Right lung (tissue), 10 donors: ENCODE measurements around the gene FADS1. TPM values are rescaled to one million over a fixed set of nuclear protein-coding genes. Genes with fewer than 3 reads are reported as not detected.

ENCODE experiments used
- DNase-seq, 2 donors: peaks; one replicate each; pipeline ENCODE4 v3.0.0-alpha.2; 2013
- long read RNA-seq, 8 donors: transcript quantifications; one replicate each; lab custom pipeline, GENCODE V29; 2026
- polyA plus RNA-seq, 5 donors: library from polyadenylated mRNA; unstranded; fragments of 120-200 nt; gene quantifications; one replicate each; pipeline versions ENCODE4 v1.2.1 to v1.2.3, GENCODE V29; 2013; ENCODE audit warnings: inconsistent platforms in 1 of 5, low replicate concordance in 1 of 5; ENCODE audit not compliant: insufficient read length in 5 of 5, insufficient read depth in 1 of 5

The FADS1 gene
- 10 to 100 TPM; 23.0 to 36.2 (median 29.4) TPM for polyA plus RNA-seq
- long read RNA-seq, donor 1, full-length matches to known transcripts = 9 of 27 reads
- long read RNA-seq, donor 1, partial matches to known transcripts = 8 of 27 reads
- long read RNA-seq, donor 1, other reads (novel, unspliced or antisense) = 10 of 27 reads
- long read RNA-seq, donor 2, full-length matches to known transcripts = 7 of 7 reads
- long read RNA-seq, donor 2, partial matches to known transcripts = 0 of 7 reads
- long read RNA-seq, donor 2, other reads (novel, unspliced or antisense) = 0 of 7 reads
- long read RNA-seq, donor 3, full-length matches to known transcripts = 5 of 99 reads
- long read RNA-seq, donor 3, partial matches to known transcripts = 94 of 99 reads
- long read RNA-seq, donor 3, other reads (novel, unspliced or antisense) = 0 of 99 reads
- long read RNA-seq, donor 4, full-length matches to known transcripts = 2 of 7 reads
- long read RNA-seq, donor 4, partial matches to known transcripts = 5 of 7 reads
- long read RNA-seq, donor 4, other reads (novel, unspliced or antisense) = 0 of 7 reads
- long read RNA-seq, donor 5, full-length matches to known transcripts = 8 of 45 reads
- long read RNA-seq, donor 5, partial matches to known transcripts = 37 of 45 reads
- long read RNA-seq, donor 5, other reads (novel, unspliced or antisense) = 0 of 45 reads
- long read RNA-seq, donor 6, full-length matches to known transcripts = 11 of 27 reads
- long read RNA-seq, donor 6, partial matches to known transcripts = 16 of 27 reads
- long read RNA-seq, donor 6, other reads (novel, unspliced or antisense) = 0 of 27 reads
- long read RNA-seq, donor 7, full-length matches to known transcripts = 18 of 270 reads
- long read RNA-seq, donor 7, partial matches to known transcripts = 252 of 270 reads
- long read RNA-seq, donor 7, other reads (novel, unspliced or antisense) = 0 of 270 reads
- long read RNA-seq, donor 8, full-length matches to known transcripts = 2 of 62 reads
- long read RNA-seq, donor 8, partial matches to known transcripts = 60 of 62 reads
- long read RNA-seq, donor 8, other reads (novel, unspliced or antisense) = 0 of 62 reads

- peak; percentile 92 to 93 for DNase-seq
These were observed at the start of gene FADS1 for GRCh38 chr11:61816736-61817455. Gene FADS1 (minus strand): TSS chr11:61817003. CDS start chr11:61816929, 74 bp downstream.

- DNase-seq = no peak
These were observed 49.6 kb upstream of the FADS1 start for GRCh38 chr11:61866231-61866957.

GRCh38 chr11:61864814-61865775, 48.3 kb upstream of the FADS1 start:
- no peak for DNase-seq

DNA sequence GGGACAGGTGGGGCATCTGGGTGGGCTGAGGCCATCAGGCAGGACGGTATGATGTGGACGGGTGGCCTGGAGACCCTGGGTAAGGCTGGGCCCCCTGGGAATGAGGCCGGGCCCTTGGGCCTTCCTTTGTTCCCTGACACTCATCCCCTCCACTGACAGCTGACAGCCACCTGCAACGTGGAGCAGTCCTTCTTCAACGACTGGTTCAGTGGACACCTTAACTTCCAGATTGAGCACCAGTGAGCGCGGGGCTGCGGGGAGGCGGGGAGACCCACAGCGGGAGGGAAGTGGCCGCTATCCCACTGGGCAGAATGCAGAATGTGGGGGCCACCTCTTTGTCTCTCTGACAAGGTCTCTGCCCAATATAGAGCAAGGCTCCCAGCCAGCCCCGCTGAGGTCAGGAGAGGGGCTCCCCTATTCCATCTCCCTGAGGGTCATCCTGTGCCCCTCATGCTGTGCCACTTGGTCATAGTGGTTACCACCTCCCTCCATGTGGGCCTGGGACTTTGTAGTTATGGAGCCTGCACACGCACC, 46.8 kb upstream of the FADS1 start:
- DNase-seq = no peak

DNA sequence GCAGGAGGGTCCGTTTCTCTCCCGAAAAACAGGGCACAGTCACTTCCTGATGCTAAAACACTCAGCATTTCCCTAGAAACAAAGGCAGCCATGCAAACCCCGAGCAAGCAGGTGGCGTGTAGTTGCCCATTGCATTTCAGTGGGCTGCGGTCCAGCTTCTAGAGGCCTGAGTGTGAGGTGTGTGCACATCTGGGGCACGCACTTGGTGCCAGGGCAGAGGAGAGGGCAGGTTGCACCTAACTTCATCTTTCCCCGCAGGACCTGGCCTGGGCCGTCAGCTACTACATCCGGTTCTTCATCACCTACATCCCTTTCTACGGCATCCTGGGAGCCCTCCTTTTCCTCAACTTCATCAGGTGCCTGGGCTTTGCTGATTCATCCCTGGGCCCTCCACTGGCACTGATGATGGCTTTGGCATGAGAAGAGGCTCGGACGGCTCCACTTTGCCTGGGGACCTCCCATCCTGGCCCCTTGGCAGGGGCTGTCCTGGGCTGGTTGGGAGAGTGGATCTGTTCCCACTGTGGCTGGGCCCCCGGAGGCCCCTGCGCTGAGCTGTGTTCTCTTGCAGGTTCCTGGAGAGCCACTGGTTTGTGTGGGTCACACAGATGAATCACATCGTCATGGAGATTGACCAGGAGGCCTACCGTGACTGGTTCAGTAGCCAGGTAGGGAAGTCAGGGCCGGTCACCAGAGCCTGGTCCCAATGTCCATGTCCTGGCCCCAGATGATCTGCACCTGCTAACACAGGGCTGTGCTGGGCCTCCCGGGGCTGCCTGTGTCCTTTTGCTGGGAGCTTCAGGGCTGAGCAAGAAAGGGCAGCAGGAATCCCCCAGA, 46.1 kb upstream of the FADS1 start:
- DNase-seq = no peak

GRCh38 chr11:61861634-61862033, 44.8 kb upstream of the FADS1 start:
- DNase-seq = no peak

DNA sequence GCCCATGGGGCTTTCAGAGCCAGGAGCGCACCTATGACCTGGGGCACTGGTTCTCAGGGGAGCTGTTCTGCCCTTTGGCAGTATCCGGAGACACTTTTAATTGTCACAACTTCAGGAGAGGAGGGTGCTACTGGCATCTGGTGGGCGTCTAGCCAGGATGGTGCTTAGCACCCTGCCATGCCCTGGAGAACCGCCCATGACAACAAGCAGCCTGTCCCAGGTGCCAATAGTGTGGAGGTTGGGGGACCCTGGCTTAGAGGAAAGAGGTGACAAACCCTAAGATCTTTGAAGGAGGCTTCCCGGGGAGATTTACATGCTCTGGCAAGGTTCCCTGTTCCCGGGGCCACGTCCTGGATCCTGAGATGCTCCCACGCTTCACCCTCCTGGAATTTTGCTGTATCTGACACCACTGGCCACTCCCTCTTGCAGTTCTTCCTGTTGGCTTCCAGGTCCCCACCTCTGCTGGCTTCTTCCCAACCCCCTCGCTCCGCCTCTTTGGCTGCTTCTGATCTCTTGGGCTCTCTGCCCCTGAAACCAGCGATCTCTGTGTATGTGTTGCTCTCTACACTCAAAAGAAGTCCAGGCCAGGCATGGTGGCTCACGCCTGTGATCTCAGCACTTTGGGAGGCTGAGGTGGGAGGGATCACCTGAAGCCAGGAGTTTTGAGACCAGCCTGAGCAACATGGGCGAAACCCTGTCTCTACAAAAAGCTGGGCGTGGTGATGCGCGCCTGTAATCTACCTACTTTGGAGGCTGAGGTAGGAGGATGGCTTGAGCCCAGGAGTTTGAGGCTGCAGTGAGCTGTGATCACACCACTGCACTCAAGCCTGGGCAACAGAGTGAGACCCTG, 43.5 kb upstream of the FADS1 start:
- no peak for DNase-seq

DNA sequence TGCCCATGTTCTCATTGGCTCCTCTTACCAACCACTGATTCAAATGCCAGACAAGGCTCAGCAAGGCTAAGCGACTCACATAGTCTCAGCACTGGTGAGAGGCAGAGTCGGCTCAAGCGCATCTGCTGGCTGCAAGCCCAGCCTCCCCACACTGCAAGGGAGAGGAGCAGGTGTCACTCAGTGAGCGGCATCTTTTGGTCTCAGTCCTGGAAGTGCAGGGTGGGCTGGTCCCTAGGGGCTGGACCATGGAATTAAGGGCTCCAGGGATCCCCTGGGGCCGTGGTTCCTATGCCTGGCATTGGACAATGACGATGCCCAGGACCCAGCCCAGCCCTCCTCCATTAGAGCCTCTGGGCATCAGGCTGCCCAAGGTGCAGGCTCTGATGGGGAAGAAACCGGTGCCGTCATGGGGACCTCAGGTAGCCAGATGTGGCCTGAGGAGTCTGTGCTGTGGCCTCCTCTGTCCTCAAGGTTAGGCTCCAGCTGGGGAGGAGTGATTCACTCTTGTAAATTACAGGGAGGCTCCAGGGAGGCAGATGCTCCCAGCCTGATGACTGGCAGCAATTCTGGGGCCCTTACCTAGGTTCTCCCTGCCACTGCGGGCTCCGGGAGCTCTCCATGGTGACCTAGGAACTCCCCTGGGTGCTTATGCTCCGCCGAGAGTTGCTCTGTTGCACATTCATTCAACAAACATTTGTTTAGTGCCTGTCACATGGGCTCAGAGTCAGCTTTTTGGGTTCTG, 39.3 kb upstream of the FADS1 start:
- no peak for DNase-seq

- no peak for DNase-seq
These were observed 38.3 kb upstream of the FADS1 start for GRCh38 chr11:61854966-61855714.

GRCh38 chr11:61854206-61854895, 37.5 kb upstream of the FADS1 start:
- no peak for DNase-seq

- DNase-seq = no peak
These were observed 36.9 kb upstream of the FADS1 start for GRCh38 chr11:61853698-61854169.

- no peak for DNase-seq
These were observed 35.1 kb upstream of the FADS1 start for GRCh38 chr11:61851900-61852295.

DNA sequence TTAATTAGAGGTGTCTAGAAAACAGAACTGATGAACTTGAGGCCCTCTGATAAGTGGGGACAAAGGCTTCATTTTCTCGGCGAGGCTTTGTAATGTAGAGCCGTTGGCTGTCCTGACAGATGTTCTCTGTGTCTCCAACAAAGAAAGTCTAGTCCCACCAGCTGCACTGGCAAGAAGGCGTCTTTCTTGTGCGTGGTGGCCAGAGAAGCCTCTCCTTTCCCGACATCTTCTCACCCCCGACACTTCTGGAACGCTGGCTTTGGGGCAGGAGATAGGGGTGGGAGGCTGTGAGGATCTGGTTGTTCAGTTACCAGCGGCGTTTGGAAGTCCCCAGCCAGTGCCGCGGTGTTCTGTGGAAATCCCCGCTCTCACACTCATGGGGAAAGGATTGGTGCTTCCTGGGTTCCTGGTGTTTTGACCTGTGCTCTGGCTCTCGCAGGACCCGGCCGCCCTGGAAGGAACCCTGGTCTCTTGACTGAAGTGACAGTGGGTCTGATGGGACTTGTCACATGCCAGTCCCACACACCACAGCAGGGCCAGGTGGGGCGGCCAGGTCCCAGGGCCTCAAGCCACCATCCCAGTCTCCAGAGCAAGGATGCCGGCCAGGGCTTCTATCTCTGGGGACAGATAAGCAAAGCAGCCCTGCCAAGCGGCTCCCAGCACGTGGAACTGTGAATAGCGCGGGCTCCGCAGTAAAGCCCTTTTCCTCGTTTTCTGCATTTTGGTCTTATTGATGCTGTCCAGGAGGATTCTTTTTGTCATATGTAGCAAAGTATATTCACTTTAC, 34.5 kb upstream of the FADS1 start:
- no peak for DNase-seq

DNA sequence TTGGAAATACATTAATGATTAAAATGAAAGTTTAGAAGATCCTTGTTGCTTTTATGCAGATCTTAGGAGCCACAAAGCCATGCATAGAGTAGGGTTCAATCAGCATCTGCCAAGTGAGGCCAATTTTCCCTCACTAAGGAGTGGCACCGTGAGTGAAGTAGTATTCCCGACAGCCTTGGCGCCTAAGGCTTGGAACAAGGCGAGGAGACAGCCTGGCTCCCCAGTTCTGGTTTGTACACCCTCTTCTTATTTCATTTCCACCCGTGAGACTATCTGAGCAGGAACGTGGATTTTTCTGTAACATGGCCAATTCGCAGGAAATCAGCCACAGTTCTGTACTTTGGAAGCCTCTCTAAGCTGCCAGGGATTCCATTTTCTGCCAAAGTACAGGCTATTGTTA, 33.9 kb upstream of the FADS1 start:
- no peak for DNase-seq
